ENCODE measurements around the gene TRIM43B. TPM values are rescaled to one million over a fixed set of nuclear protein-coding genes. Genes with fewer than 3 reads are reported as not detected.
"Not testable (repeated sequence)": the region's sequence is repeated elsewhere in the genome, so short reads cannot be mapped to it uniquely, and the experiment has no call there.

Gene TRIM43B
- polyA plus RNA-seq, 1 donor (not counting 4 experiments of a cell fraction or from before 2014, with no cell fraction given), result not detected

DNA sequence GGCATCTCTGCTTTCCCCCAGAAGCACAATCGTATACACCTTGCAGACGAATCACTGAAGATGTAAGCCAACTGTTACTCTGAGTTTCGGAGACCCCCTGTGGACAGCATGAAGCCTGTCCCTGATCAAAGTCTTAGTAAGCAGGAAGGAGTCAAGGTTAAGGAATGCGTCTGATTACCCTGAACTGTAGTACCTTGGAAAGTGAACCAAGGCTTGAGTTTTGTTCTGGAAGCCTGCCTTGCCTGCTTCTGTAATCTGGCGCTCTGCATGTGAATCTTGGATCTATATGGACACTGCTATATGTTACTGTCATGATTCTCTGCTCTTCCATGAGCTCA lies 48.7 kb downstream of the TRIM43B start:
- H3K9me3 ChIP-seq (ENCODE audit: control insufficient read depth, low read depth, low read length); DNase-seq (ENCODE audit: low read depth, low spot score); H3K9ac ChIP-seq (ENCODE audit: control insufficient read depth, extremely low read depth, insufficient read depth, low read length); H3K9me1 ChIP-seq (ENCODE audit: control insufficient read depth, extremely low read depth, insufficient read depth, low read length); H3K4me2 ChIP-seq (ENCODE audit: control insufficient read depth, extremely low read depth, insufficient read depth, low read depth, low read length); dilution Hi-C loops (cut with MboI; ENCODE audit: extremely low pct_ligation_motif_present, low sequenced_read_pairs); H3K36me3 ChIP-seq (ENCODE audit: control insufficient read depth in 2 of 2, extremely low read depth in 1 of 2, insufficient read depth in 2 of 2, low read length in 2 of 2); H2AFZ ChIP-seq (ENCODE audit: control insufficient read depth, low read length); H3K27ac ChIP-seq (ENCODE audit: control insufficient read depth, insufficient read depth, low read length); H4K20me1 ChIP-seq (ENCODE audit: control insufficient read depth, extremely low read depth, insufficient read depth, low read length); H3K27me3 ChIP-seq (ENCODE audit: control insufficient read depth, extremely low read depth, insufficient read depth, low read length); H3K79me2 ChIP-seq (ENCODE audit: control insufficient read depth, insufficient read depth, low read length); H3K4me3 ChIP-seq (ENCODE audit: control insufficient read depth in 2 of 3, extremely low read depth in 1 of 3, insufficient read depth in 2 of 3, low read depth in 1 of 3, low read length in 3 of 3); H3K4me1 ChIP-seq (ENCODE audit: control insufficient read depth, extremely low read depth, insufficient read depth, low read length): not testable (repeated sequence)
- FAIRE-seq, result peak; percentile 100

DNA sequence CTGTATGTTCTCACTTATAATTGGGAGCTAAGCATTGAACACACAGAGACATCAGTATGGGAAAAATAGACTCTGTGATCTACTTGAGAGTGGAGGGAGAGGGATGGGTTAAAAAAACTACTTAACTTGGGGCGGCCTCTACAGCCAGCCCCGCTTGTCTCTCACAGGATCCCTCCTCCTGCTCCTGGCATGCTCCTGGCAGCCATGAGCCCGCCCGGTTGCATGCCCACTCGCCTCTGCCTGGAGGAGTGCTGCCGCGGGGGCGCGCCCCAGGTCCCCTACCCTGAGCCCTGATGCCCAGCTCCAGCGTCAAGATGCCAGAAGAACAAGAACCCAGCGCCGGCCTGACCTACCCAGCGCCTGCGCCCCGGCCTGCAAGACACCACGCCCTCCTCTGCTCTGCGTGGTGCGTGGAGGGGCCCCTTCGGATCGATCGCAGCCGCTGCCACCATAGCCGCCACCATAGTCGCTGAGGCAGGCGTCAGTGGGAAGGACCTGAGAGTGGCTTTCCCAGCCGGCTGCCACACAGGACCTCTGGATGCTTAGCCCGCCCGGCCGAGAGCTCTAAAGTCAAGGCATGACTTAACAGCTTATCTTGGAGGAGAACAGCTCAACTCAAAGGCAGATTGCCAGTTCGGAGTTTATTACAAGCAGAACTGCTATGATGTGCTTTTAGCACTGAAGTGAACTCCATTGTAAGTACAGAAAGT lies 49.2 kb downstream of the TRIM43B start:
- H3K79me2 ChIP-seq (ENCODE audit: control insufficient read depth, insufficient read depth, low read length); H3K27me3 ChIP-seq (ENCODE audit: control insufficient read depth, extremely low read depth, insufficient read depth, low read length); H4K20me1 ChIP-seq (ENCODE audit: control insufficient read depth, extremely low read depth, insufficient read depth, low read length); H3K4me2 ChIP-seq (ENCODE audit: control insufficient read depth, extremely low read depth, insufficient read depth, low read depth, low read length); H3K4me1 ChIP-seq (ENCODE audit: control insufficient read depth, extremely low read depth, insufficient read depth, low read length); DNase-seq (ENCODE audit: low read depth, low spot score); H2AFZ ChIP-seq (ENCODE audit: control insufficient read depth, low read length); H3K4me3 ChIP-seq (ENCODE audit: control insufficient read depth in 2 of 3, extremely low read depth in 1 of 3, insufficient read depth in 2 of 3, low read depth in 1 of 3, low read length in 3 of 3); dilution Hi-C loops (cut with MboI; ENCODE audit: extremely low pct_ligation_motif_present, low sequenced_read_pairs); H3K9me1 ChIP-seq (ENCODE audit: control insufficient read depth, extremely low read depth, insufficient read depth, low read length); H3K9me3 ChIP-seq (ENCODE audit: control insufficient read depth, low read depth, low read length); H3K9ac ChIP-seq (ENCODE audit: control insufficient read depth, extremely low read depth, insufficient read depth, low read length); H3K36me3 ChIP-seq (ENCODE audit: control insufficient read depth in 2 of 2, extremely low read depth in 1 of 2, insufficient read depth in 2 of 2, low read length in 2 of 2); FAIRE-seq; H3K27ac ChIP-seq (ENCODE audit: control insufficient read depth, insufficient read depth, low read length): not testable (repeated sequence)

DNA sequence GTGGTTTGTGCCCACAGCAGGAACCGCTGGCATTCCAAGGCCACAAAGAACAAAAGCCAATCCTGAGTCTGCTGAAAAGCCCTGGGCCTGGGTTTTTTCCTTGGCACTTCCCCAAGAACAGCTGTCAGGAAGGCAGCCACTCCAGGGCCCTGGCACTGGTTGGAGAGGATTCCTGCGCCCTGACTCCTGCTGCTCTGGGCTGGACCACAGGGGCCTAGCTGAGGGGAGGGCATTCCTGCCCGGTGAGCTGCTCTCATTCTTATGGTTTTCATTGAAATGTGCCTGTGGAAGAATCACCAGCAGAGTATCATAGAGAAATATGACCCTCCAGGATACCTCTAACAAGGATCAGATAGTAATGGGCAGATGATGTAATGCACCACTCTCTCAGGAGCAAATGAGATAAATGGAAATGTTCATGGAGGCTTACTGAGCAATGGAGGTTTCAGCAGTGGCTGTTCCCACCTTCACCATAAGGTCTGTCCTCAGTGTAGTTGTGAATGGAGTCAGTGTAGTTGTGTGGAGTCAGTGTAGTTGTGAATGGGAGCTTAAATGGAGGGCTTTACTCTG lies 50.0 kb downstream of the TRIM43B start:
- H3K9ac ChIP-seq (ENCODE audit: control insufficient read depth, extremely low read depth, insufficient read depth, low read length); H3K4me1 ChIP-seq (ENCODE audit: control insufficient read depth, extremely low read depth, insufficient read depth, low read length); H4K20me1 ChIP-seq (ENCODE audit: control insufficient read depth, extremely low read depth, insufficient read depth, low read length); DNase-seq (ENCODE audit: low read depth, low spot score); H3K9me3 ChIP-seq (ENCODE audit: control insufficient read depth, low read depth, low read length); H3K9me1 ChIP-seq (ENCODE audit: control insufficient read depth, extremely low read depth, insufficient read depth, low read length); dilution Hi-C loops (cut with MboI; ENCODE audit: extremely low pct_ligation_motif_present, low sequenced_read_pairs); H3K27ac ChIP-seq (ENCODE audit: control insufficient read depth, insufficient read depth, low read length); H3K36me3 ChIP-seq (ENCODE audit: control insufficient read depth in 2 of 2, extremely low read depth in 1 of 2, insufficient read depth in 2 of 2, low read length in 2 of 2); H3K4me2 ChIP-seq (ENCODE audit: control insufficient read depth, extremely low read depth, insufficient read depth, low read depth, low read length); H2AFZ ChIP-seq (ENCODE audit: control insufficient read depth, low read length); H3K4me3 ChIP-seq (ENCODE audit: control insufficient read depth in 2 of 3, extremely low read depth in 1 of 3, insufficient read depth in 2 of 3, low read depth in 1 of 3, low read length in 3 of 3); H3K27me3 ChIP-seq (ENCODE audit: control insufficient read depth, extremely low read depth, insufficient read depth, low read length); H3K79me2 ChIP-seq (ENCODE audit: control insufficient read depth, insufficient read depth, low read length): not testable (repeated sequence)
- peak; percentile 97 for FAIRE-seq

DNA sequence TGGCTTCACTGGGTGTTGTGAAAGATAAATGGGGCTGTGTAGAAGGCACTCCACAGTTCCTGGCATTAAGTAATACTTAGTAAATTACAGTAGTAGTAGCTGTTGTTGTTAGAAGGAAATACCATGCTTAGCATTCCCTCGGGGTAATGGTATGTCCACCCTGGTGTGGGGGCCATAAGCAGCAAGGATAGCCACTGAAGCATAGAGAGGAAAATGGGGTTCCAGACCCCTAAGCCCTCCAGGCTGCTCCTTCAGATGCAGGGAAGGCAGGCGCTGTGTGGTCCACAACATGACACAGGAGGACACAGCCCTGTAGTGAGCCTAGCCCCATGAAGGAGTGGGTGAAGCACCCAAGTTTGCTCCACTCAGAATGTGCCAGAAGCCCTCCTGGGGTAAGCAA lies 50.6 kb downstream of the TRIM43B start:
- H3K27me3 ChIP-seq (ENCODE audit: control insufficient read depth, extremely low read depth, insufficient read depth, low read length); H3K79me2 ChIP-seq (ENCODE audit: control insufficient read depth, insufficient read depth, low read length); FAIRE-seq; H3K9ac ChIP-seq (ENCODE audit: control insufficient read depth, extremely low read depth, insufficient read depth, low read length); H3K9me1 ChIP-seq (ENCODE audit: control insufficient read depth, extremely low read depth, insufficient read depth, low read length); H2AFZ ChIP-seq (ENCODE audit: control insufficient read depth, low read length); H4K20me1 ChIP-seq (ENCODE audit: control insufficient read depth, extremely low read depth, insufficient read depth, low read length); dilution Hi-C loops (cut with MboI; ENCODE audit: extremely low pct_ligation_motif_present, low sequenced_read_pairs); H3K4me1 ChIP-seq (ENCODE audit: control insufficient read depth, extremely low read depth, insufficient read depth, low read length); H3K4me2 ChIP-seq (ENCODE audit: control insufficient read depth, extremely low read depth, insufficient read depth, low read depth, low read length); H3K4me3 ChIP-seq (ENCODE audit: control insufficient read depth in 2 of 3, extremely low read depth in 1 of 3, insufficient read depth in 2 of 3, low read depth in 1 of 3, low read length in 3 of 3); DNase-seq (ENCODE audit: low read depth, low spot score); H3K36me3 ChIP-seq (ENCODE audit: control insufficient read depth in 2 of 2, extremely low read depth in 1 of 2, insufficient read depth in 2 of 2, low read length in 2 of 2); H3K9me3 ChIP-seq (ENCODE audit: control insufficient read depth, low read depth, low read length): not testable (repeated sequence)
- peak overlapping the region; percentile 40 for H3K27ac ChIP-seq (ENCODE audit: control insufficient read depth, insufficient read depth, low read length)

DNA sequence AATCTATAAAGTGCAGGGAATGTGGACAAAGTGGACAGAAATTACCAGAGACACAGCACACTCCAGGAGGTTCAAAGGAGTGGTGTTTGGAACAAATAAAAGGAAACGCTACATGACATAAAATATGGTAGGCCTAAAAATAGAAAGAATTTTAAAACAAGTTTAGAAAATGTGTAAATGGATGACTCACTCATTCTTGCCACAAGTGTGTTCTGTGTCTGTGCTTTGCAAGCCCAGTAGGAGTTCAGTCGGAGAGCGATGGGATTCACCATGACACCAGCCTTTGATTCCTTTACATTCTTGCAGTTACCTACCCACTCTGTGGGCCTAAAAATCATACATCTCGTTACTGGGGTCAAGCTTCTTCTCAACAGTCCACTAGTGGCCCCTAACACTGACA lies 51.2 kb downstream of the TRIM43B start:
- dilution Hi-C loops (cut with MboI; ENCODE audit: extremely low pct_ligation_motif_present, low sequenced_read_pairs), result not testable (repeated sequence)

More for the DNA sequence above, 51.2 kb downstream of the TRIM43B start:
- H3K9me3 ChIP-seq (ENCODE audit: control insufficient read depth, low read depth, low read length); H4K20me1 ChIP-seq (ENCODE audit: control insufficient read depth, extremely low read depth, insufficient read depth, low read length); DNase-seq (ENCODE audit: low read depth, low spot score); H2AFZ ChIP-seq (ENCODE audit: control insufficient read depth, low read length); H3K9ac ChIP-seq (ENCODE audit: control insufficient read depth, extremely low read depth, insufficient read depth, low read length); H3K4me2 ChIP-seq (ENCODE audit: control insufficient read depth, extremely low read depth, insufficient read depth, low read depth, low read length); H3K4me1 ChIP-seq (ENCODE audit: control insufficient read depth, extremely low read depth, insufficient read depth, low read length); H3K36me3 ChIP-seq (ENCODE audit: control insufficient read depth in 2 of 2, extremely low read depth in 1 of 2, insufficient read depth in 2 of 2, low read length in 2 of 2); H3K27ac ChIP-seq (ENCODE audit: control insufficient read depth, insufficient read depth, low read length); H3K27me3 ChIP-seq (ENCODE audit: control insufficient read depth, extremely low read depth, insufficient read depth, low read length); H3K79me2 ChIP-seq (ENCODE audit: control insufficient read depth, insufficient read depth, low read length); H3K9me1 ChIP-seq (ENCODE audit: control insufficient read depth, extremely low read depth, insufficient read depth, low read length); H3K4me3 ChIP-seq (ENCODE audit: control insufficient read depth in 2 of 3, extremely low read depth in 1 of 3, insufficient read depth in 2 of 3, low read depth in 1 of 3, low read length in 3 of 3): not testable (repeated sequence)
- FAIRE-seq, result peak; percentile 61

Measured in keratinocyte (primary cell).